Sigmoid colon (tissue), 4 donors: ENCODE measurements around the gene AGAP2.

Source experiments
- EP300 ChIP-seq, 4 donors: sonication (generic); formaldehyde crosslinking; IDR thresholded peaks; one replicate each; pipeline ENCODE4 v1.6.1; 2017; ENCODE audit warnings: antibody characterized with exemption in 4 of 4
- POLR2A ChIP-seq, 2 donors: fragments of 450-650 bp; IDR thresholded peaks; one replicate each; pipeline ENCODE4 v1.6.1; 2016; ENCODE audit warnings: antibody characterized with exemption in 2 of 2, mild to moderate bottlenecking in 2 of 2, moderate library complexity in 2 of 2
- POLR2AphosphoS5 ChIP-seq, 4 donors: sonication (generic); formaldehyde crosslinking; IDR thresholded peaks; one replicate each; pipeline ENCODE4 v1.6.1; 2017; ENCODE audit warnings: antibody characterized with exemption in 4 of 4
- TF ChIP-seq, protein P1 (sequence below), 4 experiments: fragments of 450-650 bp in 3 of 4; fragments of 200-600 bp in 1 of 4; IDR thresholded peaks; one replicate each; pipeline ENCODE4 v1.5.1; 2016 to 2019; ENCODE audit warnings: antibody characterized with exemption in 4 of 4, mild to moderate bottlenecking in 3 of 4, moderate library complexity in 2 of 4

GRCh38 chr12:57729321-57729844, 9.2 kb downstream of the AGAP2 start:
- TF ChIP-seq POLR2A (IDR thresholded peaks at IDR 0.05) (no peak), POLR2AphosphoS5 (IDR thresholded peaks at IDR 0.05) (no peak), EP300 (IDR thresholded peaks at IDR 0.05) (no peak)
- TF ChIP-seq, protein P1, sequence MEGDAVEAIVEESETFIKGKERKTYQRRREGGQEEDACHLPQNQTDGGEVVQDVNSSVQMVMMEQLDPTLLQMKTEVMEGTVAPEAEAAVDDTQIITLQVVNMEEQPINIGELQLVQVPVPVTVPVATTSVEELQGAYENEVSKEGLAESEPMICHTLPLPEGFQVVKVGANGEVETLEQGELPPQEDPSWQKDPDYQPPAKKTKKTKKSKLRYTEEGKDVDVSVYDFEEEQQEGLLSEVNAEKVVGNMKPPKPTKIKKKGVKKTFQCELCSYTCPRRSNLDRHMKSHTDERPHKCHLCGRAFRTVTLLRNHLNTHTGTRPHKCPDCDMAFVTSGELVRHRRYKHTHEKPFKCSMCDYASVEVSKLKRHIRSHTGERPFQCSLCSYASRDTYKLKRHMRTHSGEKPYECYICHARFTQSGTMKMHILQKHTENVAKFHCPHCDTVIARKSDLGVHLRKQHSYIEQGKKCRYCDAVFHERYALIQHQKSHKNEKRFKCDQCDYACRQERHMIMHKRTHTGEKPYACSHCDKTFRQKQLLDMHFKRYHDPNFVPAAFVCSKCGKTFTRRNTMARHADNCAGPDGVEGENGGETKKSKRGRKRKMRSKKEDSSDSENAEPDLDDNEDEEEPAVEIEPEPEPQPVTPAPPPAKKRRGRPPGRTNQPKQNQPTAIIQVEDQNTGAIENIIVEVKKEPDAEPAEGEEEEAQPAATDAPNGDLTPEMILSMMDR (IDR thresholded peaks at IDR 0.05), result no peak
